Left forelimb (tissue), 1 donor: ENCODE results near the gene CLEC2L.

Experiments used
- DNase-seq: peaks from one replicate; pipeline ENCODE4 v3.0.0-alpha.2; 2018; ENCODE audit warnings: low spot score

CLEC2L gene

DNA sequence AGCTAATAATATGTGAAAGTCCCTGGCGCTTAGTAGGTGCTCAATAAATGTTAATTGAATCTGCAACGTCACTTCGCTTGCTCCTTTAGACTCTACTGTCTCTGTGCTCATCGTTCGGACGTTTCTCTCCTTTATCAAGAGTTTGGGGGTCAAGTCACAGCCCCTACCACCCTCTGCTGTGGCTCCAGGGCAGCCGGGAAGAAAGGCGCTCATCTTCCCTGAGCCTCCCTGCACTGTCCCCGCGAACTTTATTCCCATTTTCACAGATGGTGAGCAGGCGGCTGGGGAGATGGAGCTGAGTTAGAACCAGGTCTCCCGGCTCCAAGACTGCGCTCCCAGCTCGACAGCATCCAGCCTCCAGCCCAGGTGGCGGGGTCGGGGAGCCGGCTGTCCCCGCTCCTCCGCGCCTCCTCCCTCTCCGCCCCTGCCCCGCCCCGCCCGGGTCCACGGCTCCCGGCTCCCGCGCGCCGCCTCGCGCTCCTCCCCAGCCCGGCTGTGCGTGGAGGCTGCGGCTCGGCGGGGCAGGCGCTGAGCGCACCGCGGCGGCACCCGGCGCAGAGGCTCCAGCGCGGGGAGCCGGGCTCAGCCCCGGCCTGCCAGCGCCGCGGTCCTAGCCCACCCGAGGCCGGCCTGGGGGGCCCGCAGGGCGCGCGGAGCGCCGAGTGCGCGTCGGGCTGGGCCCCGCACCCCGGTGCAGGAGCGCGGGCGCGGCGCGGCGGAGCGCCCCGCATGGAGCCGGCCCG lies at the start of gene CLEC2L:
Gene CLEC2L (plus strand): TSS at position 487 of the 743 bp plus-strand sequence. CDS start 243 bp downstream, at position 730.
- DNase-seq = no peak

DNA sequence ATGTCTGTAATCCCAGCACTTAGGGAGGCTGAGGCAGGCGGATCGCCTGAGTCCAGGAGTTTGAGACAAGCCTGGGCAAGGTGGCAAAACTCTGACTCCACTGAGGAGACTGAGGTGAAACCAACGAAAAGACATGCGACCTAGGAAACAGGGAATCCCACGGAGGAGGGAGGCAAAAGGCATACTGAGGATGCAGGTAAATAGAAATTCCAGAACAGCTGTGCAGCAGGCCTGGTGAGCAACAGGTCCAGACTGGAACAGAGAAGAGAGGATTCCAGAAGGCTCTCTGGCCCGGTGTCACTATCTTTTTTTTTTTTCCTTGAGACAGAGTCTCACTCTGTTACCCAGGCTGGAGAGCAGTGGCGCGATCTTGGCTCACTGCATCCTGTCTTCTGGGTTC lies 47.3 kb upstream of the CLEC2L start:
- no peak for DNase-seq

DNA sequence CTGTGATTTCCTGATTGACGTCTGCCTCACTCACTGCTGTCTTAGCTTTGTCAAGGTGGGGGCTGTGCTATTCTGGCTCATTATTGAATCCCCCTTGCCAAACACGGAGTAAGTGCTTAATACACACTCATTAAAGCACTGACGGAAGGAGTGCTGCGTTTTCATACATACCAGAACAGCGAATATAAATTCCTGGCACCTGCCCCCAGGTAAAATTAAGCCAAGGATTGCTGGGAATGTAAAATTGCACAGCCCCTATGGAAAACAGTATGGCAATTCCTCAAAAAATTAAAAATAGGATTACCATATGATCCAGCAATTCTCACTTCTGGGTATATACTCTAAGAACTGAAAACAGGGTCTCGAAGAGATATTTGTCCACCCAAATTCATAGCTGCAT lies 46.6 kb upstream of the CLEC2L start:
- DNase-seq = no peak

DNA sequence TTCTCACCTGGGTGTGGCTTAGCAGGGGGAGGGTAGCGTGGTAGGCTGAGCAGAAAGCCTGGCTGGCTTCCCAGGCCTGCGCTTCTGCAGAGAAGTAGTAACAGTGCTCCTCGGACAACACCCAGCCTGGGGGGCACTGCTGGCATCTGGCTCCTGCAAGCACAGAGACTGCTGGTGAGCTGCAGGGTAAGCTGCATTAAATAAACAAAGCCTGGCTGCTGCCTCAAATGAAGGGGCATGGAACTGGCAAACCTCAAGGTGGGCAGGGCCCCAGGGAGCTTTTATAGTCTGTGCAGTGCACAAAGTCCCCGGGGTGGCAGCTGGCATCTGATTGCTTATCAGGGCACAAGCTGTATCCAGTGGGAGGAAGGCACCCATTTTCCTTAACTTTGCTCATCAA lies 43.9 kb upstream of the CLEC2L start:
- DNase-seq = no peak

DNA sequence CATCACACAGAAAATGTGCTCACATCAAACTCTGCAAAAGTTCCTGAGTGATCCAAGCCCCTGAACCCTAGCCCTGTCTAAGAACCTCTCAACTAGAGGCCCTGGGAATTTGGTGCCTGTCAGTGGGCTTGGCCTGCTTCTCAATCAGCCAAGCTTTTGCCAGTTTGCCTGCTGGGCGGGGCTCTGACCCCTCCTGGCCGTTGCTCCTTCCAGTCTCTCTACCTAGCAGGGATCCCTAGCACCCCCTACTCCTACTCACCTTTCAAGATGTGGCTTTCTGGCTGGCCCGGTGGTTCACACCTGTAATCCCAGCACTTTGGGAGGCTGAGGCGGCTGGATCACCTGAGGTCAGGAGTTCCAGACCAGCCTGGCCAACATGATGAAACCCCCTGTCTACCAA lies 42.1 kb upstream of the CLEC2L start:
- DNase-seq = no peak

DNA sequence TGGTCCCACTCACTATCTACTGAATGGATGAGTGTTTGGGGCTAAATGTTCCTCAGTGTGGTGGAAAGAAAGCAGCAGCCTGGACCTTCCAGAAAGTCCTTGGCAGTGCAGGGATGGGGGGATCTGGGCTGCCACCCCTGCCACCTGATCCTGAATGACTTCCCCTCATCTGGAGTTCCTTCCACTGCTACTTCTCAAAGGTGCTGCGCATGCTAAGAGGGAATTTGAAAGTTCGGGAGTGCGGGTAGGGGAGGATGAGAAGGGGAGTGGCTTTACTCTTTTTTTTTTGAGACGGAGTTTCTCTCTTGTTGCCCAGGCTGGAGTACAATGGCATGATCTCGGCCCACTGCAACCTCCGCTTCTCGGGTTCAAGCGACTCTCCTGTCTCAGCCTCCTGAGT lies 41.4 kb upstream of the CLEC2L start:
- no peak for DNase-seq

DNA sequence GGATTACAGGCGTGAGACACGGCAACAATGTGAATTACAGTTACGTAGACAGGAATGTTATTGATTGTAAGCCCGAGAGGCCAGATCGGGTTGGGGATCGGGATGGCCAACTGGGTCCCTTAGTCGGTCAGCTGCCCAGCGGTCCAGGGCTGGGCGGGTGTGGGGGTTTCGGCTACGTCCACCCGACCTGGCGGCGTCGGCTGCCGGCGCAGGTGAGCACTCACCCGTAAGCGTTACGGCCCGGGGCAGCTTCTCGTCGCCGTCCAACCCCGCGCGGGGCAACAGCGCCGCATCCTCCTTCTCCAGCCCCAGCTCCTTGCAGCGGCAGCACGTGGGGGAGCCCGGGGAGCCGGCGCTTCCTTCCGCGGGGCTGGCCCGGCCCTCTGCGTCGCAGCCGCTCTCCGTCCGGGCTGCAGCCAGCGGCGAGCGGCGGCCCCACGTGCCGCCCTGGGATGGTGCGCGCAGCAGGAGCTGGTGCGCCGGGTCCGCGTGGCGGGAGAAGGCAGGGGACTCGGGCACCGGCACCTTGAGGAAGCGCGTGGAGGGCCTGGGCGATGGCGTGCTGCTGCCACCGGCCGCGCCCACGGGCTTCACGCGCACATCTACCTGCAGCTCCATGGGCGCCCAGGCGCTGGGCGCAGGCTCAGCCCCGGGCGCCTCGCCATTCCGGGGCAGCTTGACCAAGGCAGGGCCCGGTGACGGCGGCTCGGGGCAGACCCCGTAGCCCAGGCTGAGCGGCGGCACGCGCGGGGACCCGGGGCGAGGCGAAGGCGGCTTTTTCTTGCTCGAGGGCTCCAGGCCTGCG lies 40.6 kb upstream of the CLEC2L start:
- no peak for DNase-seq

DNA sequence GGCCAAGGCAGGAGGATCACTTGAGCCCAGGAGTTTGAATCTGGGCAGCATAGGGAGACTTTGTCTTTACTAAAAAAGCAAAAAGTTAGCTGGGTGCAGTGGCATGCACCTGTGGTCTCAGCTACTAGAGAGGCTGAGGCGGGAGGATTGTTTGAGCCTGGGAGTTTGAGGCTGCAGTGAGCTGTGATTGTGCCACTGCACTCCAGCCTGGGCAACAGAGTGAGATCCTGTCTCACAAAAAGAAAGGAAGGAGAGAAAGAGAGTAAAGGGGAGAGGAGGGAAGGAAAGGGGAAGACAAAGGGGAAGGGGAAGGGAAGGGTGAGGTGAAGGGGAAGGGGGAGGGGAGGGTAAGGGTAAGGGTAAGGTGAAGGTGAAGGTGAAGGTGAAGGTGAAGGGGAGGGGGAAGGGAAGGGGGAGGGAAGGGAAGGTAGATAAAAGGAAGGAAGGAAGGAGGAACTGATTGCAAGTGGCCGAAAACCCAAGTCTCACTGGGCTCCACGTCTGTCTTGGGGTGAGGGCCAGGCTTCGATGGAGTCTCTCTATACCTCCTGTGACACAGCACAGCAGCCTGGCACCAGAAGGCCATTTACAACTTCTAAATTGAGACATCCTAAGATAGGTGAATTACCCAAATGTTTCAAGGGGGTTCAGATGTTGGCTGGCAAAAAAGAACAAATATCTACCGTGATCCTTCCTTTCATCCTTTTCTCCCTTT lies 36.0 kb upstream of the CLEC2L start:
- DNase-seq = no peak

DNA sequence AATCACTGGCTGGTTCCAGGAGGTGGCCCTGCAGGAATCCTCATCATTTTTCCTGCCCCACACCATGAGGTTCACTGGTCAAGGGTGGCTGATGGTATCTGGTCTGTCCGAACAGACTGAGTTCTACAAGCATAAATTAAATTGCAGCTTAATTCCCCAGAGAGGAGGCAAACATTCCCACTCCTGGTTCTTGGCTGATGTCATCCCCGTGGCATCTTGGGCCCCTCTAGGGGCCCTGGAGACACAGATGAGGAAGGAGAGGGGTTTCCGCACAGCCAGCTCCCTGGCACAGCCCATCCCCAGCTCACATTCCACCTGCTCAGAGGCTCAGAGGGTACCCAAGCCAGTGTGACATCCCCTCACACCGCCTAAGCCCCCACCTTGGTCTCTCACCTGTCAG lies 34.7 kb upstream of the CLEC2L start:
- DNase-seq = no peak

DNA sequence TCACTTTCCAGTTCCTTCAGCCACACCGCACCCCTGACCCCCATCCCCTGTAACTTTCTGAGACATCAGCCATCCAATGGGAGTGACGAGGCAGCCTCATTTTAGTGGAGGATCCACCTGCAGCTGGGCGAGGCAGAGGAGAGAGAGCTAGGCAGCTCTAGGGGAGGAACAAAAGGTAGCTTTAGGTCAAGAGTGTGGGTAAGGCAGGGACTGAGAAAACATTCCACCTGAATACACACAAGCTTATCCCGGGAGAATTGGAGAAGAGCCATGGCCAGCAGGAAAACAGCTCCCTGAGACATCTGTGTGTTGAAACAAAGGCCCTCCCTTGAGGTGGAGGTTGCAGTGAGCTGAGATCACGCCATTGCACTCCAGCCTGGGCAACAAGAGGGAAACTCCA lies 33.4 kb upstream of the CLEC2L start:
- DNase-seq = no peak

DNA sequence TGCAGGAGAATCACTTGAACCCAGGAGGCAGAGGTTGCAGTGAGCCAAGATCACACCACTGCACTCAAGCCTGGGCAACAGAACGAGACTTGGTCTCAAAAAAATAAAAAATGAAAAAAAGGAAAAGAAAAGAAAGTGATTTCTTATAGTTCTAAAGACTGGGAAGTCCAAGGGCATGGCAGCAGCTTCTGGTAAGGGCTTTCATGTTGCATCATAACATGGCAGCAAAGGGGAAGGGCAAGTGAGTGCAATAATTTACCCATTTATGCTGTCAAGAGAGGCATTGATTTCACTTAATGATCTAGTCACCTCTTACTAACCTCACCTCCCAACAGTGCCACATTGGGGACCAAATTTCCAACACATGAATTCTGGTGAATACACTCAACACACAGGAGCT lies 31.2 kb upstream of the CLEC2L start:
- DNase-seq = no peak

DNA sequence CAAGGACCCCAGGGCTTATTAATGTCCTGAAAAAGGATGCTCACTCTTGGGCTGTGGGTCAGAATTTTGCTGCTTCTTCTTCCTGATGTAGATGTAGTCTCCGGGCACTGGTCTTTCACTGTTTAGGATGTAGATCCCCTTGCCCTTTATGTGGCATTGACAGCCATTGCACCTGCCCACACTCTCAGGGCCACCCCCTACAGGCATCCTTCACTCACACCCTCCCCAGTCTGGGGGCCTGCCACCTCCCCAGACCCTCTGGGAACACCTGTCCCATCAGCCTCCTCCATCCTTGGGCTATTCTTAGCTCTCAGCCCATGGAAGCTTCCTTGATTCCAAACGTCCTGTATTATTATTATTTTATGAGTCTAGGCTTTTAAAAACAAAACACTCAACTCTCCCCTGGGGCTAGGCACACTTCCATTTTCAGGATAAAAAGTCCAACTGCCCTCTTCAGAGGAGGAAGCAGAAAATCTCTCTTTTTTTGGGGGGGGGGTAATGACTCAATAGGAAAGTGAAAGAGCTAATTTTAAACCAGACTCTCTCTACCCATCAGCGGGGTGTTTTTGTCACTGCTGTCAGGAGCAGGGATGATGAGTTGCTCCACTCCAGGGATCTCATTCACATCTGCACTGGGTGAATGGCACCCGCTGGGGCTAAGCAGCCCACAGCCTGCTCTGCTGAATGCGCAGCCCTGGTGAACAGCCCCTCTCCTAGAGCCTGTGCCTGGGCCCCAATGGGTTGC lies 28.5 kb upstream of the CLEC2L start:
- no peak for DNase-seq

DNA sequence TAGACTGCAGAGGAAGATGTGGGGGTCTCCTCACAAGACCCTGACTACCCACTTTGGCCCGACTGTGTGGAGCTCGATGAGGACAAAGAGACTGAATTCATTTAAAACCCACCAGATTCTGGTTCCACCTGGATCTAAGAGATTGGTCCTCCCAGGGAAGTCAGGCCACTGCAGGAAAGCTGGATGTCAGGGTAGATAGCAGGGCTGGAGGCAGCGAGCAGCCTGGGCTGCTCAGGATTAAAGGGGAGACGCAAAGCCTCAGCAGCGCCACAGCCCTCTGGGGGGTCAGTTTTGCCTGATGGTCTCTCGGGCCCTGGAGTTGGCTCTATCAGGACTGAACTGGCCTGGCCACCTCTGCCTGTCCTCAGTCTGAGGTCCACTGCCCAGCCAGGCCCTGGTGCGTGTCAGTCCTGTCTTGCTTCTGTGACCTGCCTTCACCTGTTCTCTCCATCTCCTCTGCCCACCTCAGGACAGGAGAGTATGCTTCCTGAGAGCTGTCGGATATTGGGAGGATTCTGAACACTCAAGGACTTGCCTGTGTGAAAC lies 27.8 kb upstream of the CLEC2L start:
- DNase-seq = no peak

DNA sequence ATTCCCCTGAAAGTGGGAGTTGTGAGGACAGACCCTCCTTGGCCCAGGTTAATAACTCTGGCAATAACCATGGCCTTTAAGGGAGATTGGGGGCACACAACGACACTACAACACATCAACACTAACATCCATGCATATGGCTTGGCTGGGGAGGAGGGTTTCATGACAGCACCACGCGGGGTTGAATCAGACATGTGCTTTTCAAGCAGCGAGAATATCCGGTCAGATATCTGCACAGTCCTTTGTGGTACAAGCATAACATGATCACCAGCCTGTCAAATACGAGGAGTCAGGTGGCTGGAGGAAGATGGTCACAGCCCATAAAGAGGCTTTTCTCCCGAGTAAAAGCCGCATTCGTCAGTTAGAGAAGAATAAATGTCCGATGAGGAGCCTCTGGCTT lies 27.0 kb upstream of the CLEC2L start:
- no peak for DNase-seq

DNA sequence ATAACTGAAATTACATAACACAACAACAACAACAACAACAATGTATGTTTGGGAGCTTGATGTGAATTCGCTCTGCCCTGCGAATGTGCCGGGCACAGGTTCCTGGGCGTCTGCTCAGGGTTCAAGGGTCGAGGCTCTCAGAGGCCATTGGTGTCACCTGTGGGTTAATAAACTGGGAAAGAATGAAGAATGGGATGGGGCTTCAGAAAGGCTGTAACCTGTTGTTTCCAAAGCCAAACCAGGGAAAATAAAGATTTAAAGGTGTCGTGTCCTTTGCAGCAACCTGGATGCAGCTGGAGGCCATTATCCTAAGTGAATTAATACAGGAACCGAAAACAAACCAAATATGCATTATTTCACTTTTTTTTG lies 22.7 kb upstream of the CLEC2L start:
- DNase-seq = no peak

DNA sequence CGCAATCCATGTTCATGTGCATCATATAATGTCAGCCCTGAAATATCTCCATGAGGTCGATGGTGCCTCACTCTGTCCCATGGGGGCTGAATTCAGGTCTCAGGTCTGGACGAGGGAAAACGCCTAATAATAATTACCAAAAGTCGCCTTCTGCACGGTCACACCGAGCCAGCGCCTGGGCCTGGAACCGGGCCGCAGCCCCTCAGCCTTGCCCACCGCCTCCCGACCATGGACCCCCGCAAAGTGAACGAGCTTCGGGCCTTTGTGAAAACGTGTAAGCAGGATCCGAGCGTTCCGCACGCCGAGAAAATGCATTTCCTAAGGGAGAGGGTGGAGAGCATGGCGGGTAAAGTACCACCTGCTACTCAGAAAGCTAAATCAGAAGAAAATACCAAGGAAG lies 21.3 kb upstream of the CLEC2L start:
- no peak for DNase-seq

DNA sequence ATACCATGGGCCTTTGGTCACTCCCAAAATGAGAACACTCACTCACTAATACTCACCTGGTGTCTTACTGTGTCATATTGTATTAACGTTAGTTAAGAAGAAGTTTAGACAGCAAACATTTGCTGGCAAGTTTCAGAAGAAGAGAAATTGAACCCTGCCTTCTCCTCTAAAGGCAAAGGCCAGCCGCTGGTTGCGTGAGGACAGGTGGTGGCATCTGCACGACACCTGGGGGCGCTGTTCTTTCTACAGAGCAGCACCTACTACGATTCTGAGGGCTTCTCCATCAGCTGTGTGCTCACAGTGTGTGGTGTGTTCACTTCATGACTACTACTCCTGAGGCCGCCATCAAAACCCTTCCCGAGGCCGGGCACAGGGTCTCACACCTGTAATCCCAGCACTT lies 17.9 kb upstream of the CLEC2L start:
- no peak for DNase-seq

DNA sequence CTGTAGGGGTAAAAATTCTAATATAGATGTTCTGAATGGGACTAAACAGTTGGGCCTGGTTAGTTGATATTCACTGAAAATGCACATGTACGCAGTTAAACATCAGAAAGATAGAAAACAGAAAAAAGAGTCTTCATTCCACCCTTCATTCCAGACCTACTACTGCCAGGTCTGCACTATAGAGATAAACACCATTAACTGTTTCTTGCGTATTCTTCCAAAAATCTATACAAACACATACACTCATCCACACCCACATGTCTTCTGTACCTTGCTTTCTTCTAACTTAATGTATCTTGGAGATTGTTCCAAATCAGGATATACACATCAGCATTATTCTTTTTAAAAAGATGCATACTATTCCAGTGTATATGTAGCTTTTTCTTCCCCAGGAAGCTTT lies 13.9 kb upstream of the CLEC2L start:
- no peak for DNase-seq

DNA sequence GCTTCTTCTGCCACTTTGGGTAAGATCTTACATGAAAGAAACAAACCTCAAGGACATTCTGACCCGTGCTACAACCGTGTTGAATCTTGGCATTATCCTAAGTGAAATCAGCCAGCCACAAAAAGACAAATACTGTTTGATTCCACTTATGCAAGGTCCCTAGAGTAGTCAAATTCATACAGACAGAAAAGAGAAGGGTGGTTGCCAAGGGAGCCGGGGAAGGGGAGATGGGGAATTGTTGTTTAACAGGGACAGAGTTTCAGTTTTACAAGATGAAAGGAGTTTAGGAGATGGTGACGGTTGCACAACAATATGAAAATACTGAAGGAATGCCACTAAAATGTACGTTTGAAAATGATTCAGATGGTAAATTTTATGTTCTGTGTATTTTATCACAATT lies 12.2 kb upstream of the CLEC2L start:
- no peak for DNase-seq

DNA sequence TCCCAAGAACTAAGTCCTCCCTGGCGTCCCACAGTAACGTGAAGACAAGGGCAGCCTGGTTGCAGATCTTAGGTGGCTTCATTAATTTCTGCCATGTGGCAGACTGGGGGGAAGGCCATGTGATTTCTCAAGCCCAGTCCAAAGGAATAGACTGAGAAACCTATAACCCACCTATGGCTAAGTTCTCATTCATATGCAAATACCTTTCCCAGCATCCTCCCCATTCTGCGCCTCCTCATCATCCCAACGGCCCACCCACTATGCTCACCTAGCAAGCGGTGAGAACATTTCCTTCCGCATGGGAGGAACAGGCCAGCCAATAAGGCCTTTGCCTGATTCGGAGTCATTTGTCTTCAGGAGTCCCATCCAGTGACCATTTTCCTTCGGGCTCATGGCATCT lies 8.2 kb upstream of the CLEC2L start:
- no peak for DNase-seq

DNA sequence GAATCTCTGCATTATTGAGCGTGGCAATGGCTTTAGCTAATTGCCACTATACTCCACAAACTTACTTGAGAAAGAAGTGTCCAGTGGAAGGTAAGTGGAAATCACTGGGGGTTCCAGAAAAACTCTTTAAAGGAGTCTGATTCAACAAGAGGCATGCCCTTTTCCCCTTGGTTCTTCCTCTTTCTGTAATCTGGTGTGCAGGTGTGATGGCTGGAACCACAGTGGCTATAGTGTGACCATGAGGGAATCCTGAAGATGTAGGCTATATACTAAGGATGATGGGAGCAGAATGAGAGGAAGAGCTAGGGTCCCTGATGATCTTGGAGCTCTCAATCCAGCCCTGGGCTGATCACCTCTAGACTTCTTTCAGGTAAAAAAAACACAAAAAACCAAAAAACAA lies 2.0 kb upstream of the CLEC2L start:
- no peak for DNase-seq

DNA sequence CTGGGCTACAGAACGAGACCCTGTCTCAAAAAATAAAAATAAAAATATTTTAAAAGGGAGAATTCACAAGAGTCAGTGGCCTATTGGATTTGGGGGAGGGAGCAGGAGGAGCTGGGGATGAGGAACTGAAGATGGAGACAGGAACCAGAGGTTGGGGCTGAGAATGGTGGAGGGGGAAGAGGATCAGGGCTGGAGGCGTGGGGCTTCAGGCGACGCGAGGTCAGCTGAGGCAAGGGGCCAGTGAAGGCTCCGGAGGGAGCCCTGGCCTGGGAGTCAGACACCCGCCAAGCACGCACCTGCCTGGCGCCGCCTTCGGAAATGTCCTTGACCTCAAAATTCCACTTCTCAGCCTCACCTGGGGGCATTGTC lies 671 bp upstream of the CLEC2L start:
- DNase-seq = no peak
